ENCODE results near the gene PRDM5.

DNA sequence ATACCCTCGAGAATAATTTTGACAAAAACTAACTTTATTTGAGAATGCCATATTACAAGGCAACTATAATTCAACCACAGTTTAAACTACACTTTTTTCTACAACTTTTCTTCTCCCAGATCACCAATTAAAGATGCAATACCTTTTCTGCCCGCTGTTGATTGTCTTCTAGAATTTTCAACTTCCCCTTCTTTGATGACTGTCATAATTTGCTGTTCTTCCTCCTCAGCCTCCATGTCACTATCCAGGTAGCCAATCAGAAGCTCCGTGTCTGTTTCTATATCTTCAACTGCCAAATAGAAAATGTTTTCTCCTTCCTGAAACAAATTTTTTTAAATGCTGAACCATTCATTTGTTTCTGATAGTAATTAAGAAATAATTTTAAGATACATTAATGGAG lies 101.5 kb downstream of the PRDM5 start:
- TF ChIP-seq, protein P1, sequence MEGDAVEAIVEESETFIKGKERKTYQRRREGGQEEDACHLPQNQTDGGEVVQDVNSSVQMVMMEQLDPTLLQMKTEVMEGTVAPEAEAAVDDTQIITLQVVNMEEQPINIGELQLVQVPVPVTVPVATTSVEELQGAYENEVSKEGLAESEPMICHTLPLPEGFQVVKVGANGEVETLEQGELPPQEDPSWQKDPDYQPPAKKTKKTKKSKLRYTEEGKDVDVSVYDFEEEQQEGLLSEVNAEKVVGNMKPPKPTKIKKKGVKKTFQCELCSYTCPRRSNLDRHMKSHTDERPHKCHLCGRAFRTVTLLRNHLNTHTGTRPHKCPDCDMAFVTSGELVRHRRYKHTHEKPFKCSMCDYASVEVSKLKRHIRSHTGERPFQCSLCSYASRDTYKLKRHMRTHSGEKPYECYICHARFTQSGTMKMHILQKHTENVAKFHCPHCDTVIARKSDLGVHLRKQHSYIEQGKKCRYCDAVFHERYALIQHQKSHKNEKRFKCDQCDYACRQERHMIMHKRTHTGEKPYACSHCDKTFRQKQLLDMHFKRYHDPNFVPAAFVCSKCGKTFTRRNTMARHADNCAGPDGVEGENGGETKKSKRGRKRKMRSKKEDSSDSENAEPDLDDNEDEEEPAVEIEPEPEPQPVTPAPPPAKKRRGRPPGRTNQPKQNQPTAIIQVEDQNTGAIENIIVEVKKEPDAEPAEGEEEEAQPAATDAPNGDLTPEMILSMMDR (IDR thresholded peaks at IDR 0.05) = no peak
- TF ChIP-seq POLR2A (IDR thresholded peaks at IDR 0.05) = no peak

Data from testis (tissue), 2 donors.